Measurements from ENCODE around the gene GIMAP6. TPM values are rescaled to one million over a fixed set of nuclear protein-coding genes. Genes with fewer than 3 reads are reported as not detected.

The GIMAP6 gene
- polyA plus RNA-seq, 3 donors = 16.2 to 70.2 (median 57.0) TPM

DNA sequence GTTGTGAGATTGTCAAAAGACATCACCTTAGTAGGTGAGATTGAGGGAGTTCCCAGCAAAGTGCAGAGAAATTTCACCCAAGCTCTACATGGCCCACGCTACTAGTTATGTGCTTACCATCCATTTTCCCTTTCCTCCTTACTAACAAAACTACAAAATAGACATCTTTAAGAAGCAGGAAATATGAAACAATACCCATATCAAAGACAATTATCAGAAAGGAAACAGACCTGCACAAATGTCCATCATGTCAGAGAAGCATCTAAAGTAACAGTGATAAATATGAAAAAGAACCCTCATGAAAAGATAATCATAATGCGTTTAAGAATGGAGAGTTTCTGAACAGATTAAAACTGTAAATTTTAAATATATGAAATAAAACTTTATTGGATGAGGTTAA, 36.8 kb downstream of the GIMAP6 start:
- Histone ChIP-seq H3K9me3 (replicated peaks in 1 of 2; ENCODE audit: control insufficient read depth in 1 of 2, insufficient read depth in 1 of 2, low read length in 2 of 2) (peaks cover 25 to 34% of the 10 kb centered on the region in 2 donors), H3K4me3 (replicated peaks in 1 of 3; ENCODE audit: low read depth in 2 of 3, low read length in 3 of 3) (no peak overlapping the region), H3K9ac (ENCODE audit: insufficient read depth, low read length, poor library complexity, severe bottlenecking) (no peak overlapping the region), H4K20me1 (ENCODE audit: insufficient read depth, low read length) (no peaks in the 10 kb centered on the region), H2AFZ (ENCODE audit: insufficient read depth, low read depth, low read length, poor library complexity, severe bottlenecking) (no peak overlapping the region), H3K36me3 (replicated peaks in 1 of 2; ENCODE audit: control insufficient read depth in 1 of 2, insufficient read depth in 2 of 2, low read length in 2 of 2) (no peaks in the 10 kb centered on the region), H3K27ac (ENCODE audit: low read depth in 1 of 2, low read length in 2 of 2) (no peak overlapping the region), H3K27me3 (ENCODE audit: control insufficient read depth in 2 of 2, insufficient read depth in 2 of 2, low read length in 2 of 2) (no peaks in the 10 kb centered on the region), H3K4me2 (replicated peaks; ENCODE audit: extremely low read depth, low read length, poor library complexity, severe bottlenecking) (no peak overlapping the region), H3K4me1 (ENCODE audit: control insufficient read depth in 1 of 2, insufficient read depth in 2 of 2, low read length in 2 of 2) (peaks cover 0 to 3% of the 10 kb centered on the region in 2 donors), H3K79me2 (ENCODE audit: insufficient read depth, low read length) (no peaks in the 10 kb centered on the region)
- TF ChIP-seq, protein P1, sequence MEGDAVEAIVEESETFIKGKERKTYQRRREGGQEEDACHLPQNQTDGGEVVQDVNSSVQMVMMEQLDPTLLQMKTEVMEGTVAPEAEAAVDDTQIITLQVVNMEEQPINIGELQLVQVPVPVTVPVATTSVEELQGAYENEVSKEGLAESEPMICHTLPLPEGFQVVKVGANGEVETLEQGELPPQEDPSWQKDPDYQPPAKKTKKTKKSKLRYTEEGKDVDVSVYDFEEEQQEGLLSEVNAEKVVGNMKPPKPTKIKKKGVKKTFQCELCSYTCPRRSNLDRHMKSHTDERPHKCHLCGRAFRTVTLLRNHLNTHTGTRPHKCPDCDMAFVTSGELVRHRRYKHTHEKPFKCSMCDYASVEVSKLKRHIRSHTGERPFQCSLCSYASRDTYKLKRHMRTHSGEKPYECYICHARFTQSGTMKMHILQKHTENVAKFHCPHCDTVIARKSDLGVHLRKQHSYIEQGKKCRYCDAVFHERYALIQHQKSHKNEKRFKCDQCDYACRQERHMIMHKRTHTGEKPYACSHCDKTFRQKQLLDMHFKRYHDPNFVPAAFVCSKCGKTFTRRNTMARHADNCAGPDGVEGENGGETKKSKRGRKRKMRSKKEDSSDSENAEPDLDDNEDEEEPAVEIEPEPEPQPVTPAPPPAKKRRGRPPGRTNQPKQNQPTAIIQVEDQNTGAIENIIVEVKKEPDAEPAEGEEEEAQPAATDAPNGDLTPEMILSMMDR (IDR thresholded peaks at IDR 0.05) = no peak
- no CpG with 5 or more reads among the region's 2 CpGs for WGBS (ENCODE audit: insufficient coverage)
- Mint-ChIP-seq H3K27ac (no peak overlapping the region), H3K4me3 (no peak overlapping the region), H3K4me1 (peaks cover 29% of the 10 kb centered on the region), H3K36me3 (peaks cover 10 to 13% of the 10 kb centered on the region in 2 donors), H3K9me3 (peaks cover 35 to 69% (median 41%) of the 10 kb centered on the region in 7 donors), H3K27me3 (ENCODE audit: low read depth in 3 of 3) (peaks cover 0 to 3% (median under 1%) of the 10 kb centered on the region in 3 donors)
- DNase-seq = no peak
- intact Hi-C loops (cut with micrococcal nuclease) = no loop called here

DNA sequence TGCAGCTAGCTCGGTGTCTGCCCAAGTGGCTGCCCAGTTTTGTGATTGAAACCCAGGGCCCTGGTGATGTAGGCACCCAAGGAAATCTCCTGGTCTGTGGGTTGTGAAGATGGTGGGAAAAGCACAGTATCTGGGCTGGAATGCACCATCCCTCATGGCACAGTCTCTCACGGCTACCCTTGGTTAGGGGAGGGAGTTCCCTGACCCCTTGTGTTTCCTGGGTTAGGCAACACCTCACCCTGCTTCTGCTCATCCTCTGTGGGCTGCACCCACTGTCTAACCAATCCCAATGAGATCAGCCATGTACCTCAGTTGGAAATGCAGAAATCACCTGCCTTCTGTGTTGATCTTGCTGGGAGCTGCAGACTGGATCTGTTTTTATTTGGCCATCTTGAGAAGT, 37.4 kb downstream of the GIMAP6 start:
- 100% methylated on average over 1 of the region's 2 CpGs for WGBS (ENCODE audit: insufficient coverage)
- H3K27ac Mint-ChIP-seq = no peak overlapping the region

More for the DNA sequence above, 37.4 kb downstream of the GIMAP6 start:
- peaks cover 0 to 3% (median 2%) of the 10 kb centered on the region in 3 donors for H3K27me3 Mint-ChIP-seq (ENCODE audit: low read depth in 3 of 3)
- TF ChIP-seq, protein P1 (IDR thresholded peaks at IDR 0.05) = no peak
- Histone ChIP-seq H3K4me1 (ENCODE audit: control insufficient read depth in 1 of 2, insufficient read depth in 2 of 2, low read length in 2 of 2) (peaks cover 0 to 3% of the 10 kb centered on the region in 2 donors), H3K79me2 (ENCODE audit: insufficient read depth, low read length) (no peaks in the 10 kb centered on the region), H3K4me2 (replicated peaks; ENCODE audit: extremely low read depth, low read length, poor library complexity, severe bottlenecking) (no peak overlapping the region), H2AFZ (ENCODE audit: insufficient read depth, low read depth, low read length, poor library complexity, severe bottlenecking) (no peak overlapping the region), H3K4me3 (replicated peaks in 1 of 3; ENCODE audit: low read depth in 2 of 3, low read length in 3 of 3) (no peak overlapping the region), H3K36me3 (replicated peaks in 1 of 2; ENCODE audit: control insufficient read depth in 1 of 2, insufficient read depth in 2 of 2, low read length in 2 of 2) (no peaks in the 10 kb centered on the region), H3K9me3 (replicated peaks in 1 of 2; ENCODE audit: control insufficient read depth in 1 of 2, insufficient read depth in 1 of 2, low read length in 2 of 2) (peaks cover 25 to 34% of the 10 kb centered on the region in 2 donors), H4K20me1 (ENCODE audit: insufficient read depth, low read length) (no peaks in the 10 kb centered on the region), H3K27ac (ENCODE audit: low read depth in 1 of 2, low read length in 2 of 2) (no peak overlapping the region), H3K9ac (ENCODE audit: insufficient read depth, low read length, poor library complexity, severe bottlenecking) (no peak overlapping the region), H3K27me3 (ENCODE audit: control insufficient read depth in 2 of 2, insufficient read depth in 2 of 2, low read length in 2 of 2) (no peaks in the 10 kb centered on the region)
- DNase-seq = no peak
- peaks cover 10 to 13% of the 10 kb centered on the region in 2 donors for H3K36me3 Mint-ChIP-seq
- H3K4me3 Mint-ChIP-seq = no peak overlapping the region
- H3K4me1 Mint-ChIP-seq = peaks cover 26% of the 10 kb centered on the region
- H3K9me3 Mint-ChIP-seq = peaks cover 34 to 64% (median 40%) of the 10 kb centered on the region in 7 donors
- intact Hi-C loops (cut with micrococcal nuclease) = no loop called here
